ENCODE results near the gene OPN1SW. TPM values are rescaled to one million over a fixed set of nuclear protein-coding genes. Genes with fewer than 3 reads are reported as not detected.

OPN1SW gene
- total RNA-seq, 1 donor from 2014 or later = not detected

DNA sequence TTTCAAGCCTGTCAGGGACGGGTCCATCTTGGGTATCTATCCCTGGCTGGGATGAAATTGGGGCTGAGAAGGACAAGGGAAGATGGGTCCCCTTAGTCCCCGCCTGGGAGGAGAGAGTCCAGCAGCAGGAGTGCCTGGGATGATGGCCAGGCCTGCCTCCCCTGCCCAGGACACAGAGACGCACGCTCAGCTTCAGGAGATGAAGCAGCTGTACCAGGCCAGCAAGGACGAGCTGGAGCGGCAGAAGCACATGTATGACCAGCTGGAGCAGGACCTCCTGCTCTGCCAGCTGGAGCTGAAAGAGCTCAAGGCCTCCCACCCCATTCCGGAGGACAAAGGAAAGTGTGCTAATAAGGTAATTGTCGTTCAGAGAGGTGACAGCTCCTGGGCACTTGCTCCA is 31.6 kb upstream of the OPN1SW start:
- DNase-seq = no peak
- no peaks in the 10 kb centered on the region for H3K36me3 ChIP-seq
- no peak for ATAC-seq
- intact Hi-C loops (cut with DNase I) = no loop called here
- H3K27ac ChIP-seq = no peak overlapping the region
- H3K4me1 ChIP-seq = no peaks in the 10 kb centered on the region
- H3K4me3 ChIP-seq = no peak overlapping the region
- TF ChIP-seq, protein P1, sequence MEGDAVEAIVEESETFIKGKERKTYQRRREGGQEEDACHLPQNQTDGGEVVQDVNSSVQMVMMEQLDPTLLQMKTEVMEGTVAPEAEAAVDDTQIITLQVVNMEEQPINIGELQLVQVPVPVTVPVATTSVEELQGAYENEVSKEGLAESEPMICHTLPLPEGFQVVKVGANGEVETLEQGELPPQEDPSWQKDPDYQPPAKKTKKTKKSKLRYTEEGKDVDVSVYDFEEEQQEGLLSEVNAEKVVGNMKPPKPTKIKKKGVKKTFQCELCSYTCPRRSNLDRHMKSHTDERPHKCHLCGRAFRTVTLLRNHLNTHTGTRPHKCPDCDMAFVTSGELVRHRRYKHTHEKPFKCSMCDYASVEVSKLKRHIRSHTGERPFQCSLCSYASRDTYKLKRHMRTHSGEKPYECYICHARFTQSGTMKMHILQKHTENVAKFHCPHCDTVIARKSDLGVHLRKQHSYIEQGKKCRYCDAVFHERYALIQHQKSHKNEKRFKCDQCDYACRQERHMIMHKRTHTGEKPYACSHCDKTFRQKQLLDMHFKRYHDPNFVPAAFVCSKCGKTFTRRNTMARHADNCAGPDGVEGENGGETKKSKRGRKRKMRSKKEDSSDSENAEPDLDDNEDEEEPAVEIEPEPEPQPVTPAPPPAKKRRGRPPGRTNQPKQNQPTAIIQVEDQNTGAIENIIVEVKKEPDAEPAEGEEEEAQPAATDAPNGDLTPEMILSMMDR (IDR thresholded peaks at IDR 0.05) = no peak
- no peaks in the 10 kb centered on the region for H3K9me3 ChIP-seq
- no peaks in the 10 kb centered on the region for H3K27me3 ChIP-seq

DNA sequence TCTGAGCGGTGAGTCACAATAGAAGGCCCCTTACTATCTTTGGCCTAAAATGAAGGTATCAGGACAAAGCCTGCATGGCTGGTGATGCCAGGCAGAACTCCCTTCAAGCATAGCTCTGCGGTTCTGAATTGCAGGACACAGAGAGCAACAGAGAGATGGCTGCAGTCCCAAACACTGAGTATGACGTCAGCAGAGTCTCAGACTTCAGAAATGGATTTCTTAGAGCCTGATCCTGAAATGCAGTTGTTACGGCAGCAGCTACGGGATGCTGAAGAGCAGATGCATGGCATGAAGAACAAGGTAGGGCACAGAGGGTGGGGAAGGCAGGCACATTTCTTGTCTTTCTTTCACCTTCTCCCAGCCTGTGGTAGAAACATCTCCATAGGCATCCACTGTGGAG is 29.6 kb upstream of the OPN1SW start:
- intact Hi-C loops (cut with DNase I) = no loop called here
- TF ChIP-seq, protein P1 (IDR thresholded peaks at IDR 0.05) = no peak
- ATAC-seq = no peak

DNA sequence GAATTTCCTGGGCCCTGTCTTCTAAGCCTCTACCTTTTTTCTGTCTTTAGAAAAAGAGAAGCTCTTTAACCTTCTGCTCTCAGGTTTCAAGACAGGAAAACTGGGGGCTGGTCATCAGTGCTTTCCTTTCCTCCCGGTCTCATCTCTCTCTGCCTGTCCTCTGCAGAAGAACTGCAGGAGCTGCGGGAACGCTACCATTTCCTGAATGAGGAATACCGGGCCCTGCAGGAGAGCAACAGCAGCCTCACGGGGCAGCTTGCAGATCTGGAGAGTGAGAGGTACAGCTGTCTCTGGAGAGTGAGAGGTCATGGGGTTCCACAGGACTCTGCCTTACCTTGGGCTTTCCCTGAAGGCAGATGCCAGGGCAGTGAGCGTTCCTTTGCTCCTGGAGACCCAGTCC is 28.9 kb upstream of the OPN1SW start:
- Histone ChIP-seq H3K4me1 (no peaks in the 10 kb centered on the region), H3K4me3 (no peak overlapping the region), H3K27ac (no peak overlapping the region), H3K9me3 (no peaks in the 10 kb centered on the region), H3K36me3 (no peaks in the 10 kb centered on the region), H3K27me3 (no peaks in the 10 kb centered on the region)
- ATAC-seq = no peak
- TF ChIP-seq, protein P1 (IDR thresholded peaks at IDR 0.05) = no peak
- DNase-seq = no peak
- intact Hi-C loops (cut with DNase I) = no loop called here

More for the DNA sequence above, 29.6 kb upstream of the OPN1SW start:
- Histone ChIP-seq H3K27me3 (no peaks in the 10 kb centered on the region), H3K9me3 (no peaks in the 10 kb centered on the region), H3K4me1 (no peaks in the 10 kb centered on the region), H3K36me3 (no peaks in the 10 kb centered on the region), H3K4me3 (no peak overlapping the region), H3K27ac (no peak overlapping the region)
- DNase-seq = no peak

DNA sequence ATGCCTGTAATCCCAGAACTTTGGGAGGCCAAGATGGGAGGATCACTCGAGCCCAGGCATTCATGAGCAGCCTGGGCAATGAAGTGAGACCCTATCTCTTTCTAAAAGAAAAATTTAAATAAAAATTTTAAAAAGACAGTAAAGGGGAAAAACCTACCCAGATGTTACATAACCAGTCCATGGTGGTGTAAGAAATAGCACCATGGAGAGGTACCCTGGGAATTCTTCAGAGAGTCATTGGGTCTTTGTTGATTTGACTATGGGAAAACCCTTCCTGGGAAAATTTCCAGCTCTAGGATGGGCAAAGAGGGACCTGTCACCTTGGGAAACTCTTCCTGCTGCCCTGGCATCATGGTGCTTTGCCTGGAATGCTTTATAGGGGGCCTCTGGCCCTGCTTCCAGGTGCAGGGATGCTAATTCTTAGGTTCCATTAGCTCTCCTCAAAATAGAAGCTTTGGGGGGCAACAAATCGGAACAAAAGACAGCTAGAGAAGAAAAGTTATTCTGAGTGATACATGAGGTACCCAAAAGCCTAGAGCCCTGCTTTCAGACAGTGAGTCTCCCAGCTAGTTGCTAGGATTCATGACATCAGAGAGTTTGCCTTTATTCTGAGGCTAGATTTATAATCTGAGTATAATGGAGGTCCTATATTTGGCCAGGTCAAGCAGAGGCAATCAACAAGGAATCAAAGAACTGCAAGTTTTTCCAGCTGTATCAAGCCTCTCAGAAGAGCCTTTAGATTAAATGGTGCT is 26.2 kb upstream of the OPN1SW start:
- DNase-seq = no peak
- no peak overlapping the region for H3K4me3 ChIP-seq
- H3K9me3 ChIP-seq = no peaks in the 10 kb centered on the region
- H3K4me1 ChIP-seq = no peaks in the 10 kb centered on the region
- H3K36me3 ChIP-seq = no peaks in the 10 kb centered on the region
- intact Hi-C loops (cut with DNase I) = no loop called here
- H3K27me3 ChIP-seq = no peaks in the 10 kb centered on the region
- ATAC-seq = no peak
- TF ChIP-seq, protein P1 (IDR thresholded peaks at IDR 0.05) = no peak
- H3K27ac ChIP-seq = no peak overlapping the region

DNA sequence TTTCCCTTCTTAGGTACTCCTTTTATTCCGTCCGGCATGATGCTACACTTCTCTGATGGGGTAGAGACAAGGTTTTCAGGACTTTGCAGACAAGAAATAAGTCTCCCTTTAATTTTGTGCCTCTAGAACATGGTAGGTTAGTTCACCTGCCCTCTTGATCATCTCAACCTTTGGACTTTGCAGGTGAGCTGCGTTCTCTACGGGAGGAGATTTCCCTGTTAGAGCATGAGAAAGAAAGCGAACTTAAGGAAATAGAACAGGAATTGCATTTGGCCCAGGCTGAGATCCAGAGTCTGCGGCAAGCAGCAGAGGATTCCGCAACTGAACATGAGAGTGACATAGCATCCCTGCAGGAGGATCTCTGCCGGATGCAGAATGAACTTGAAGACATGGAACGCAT is 25.4 kb upstream of the OPN1SW start:
- DNase-seq (no peak), ATAC-seq (no peak)
- Histone ChIP-seq H3K4me3 (no peak overlapping the region), H3K27ac (no peak overlapping the region), H3K36me3 (no peaks in the 10 kb centered on the region), H3K4me1 (no peaks in the 10 kb centered on the region), H3K9me3 (no peaks in the 10 kb centered on the region), H3K27me3 (no peaks in the 10 kb centered on the region)
- intact Hi-C loops (cut with DNase I) = no loop called here
- TF ChIP-seq, protein P1 (IDR thresholded peaks at IDR 0.05) = no peak

All from upper lobe of right lung (tissue), 1 donor.